Measurements from ENCODE around the gene ARID1B.

- no peak for TF ChIP-seq CTCF (IDR thresholded peaks at IDR 0.05; ENCODE audit: insufficient read depth, low read length, poor library complexity, severe bottlenecking)
- TF ChIP-seq EZH2phosphoT487 (conservative IDR thresholded peaks at IDR 0.05; ENCODE audit: low read length): no peak
Observed at GRCh38 chr6:156825475-156825874, 48.3 kb downstream of the ARID1B start.
